ENCODE data around the gene ZBED1.

ZBED1 gene

GRCh38 chrX:2511326-2511725, 10.6 kb upstream of the ZBED1 start:
- TF ChIP-seq POLR2AphosphoS5 (IDR thresholded peaks at IDR 0.05; ENCODE audit: low read depth, low read length) (no peak), SIN3A (IDR thresholded peaks at IDR 0.05; ENCODE audit: borderline replicate concordance, insufficient read depth, low read length) (no peak), TAF1 (IDR thresholded peaks at IDR 0.05; ENCODE audit: borderline replicate concordance, insufficient read depth, low read length) (no peak), FOXP2 (optimal IDR thresholded peaks at IDR 0.05; ENCODE audit: borderline replicate concordance, extremely low read depth, extremely low read length, insufficient read depth) (no peak)
- TF ChIP-seq, protein P1, sequence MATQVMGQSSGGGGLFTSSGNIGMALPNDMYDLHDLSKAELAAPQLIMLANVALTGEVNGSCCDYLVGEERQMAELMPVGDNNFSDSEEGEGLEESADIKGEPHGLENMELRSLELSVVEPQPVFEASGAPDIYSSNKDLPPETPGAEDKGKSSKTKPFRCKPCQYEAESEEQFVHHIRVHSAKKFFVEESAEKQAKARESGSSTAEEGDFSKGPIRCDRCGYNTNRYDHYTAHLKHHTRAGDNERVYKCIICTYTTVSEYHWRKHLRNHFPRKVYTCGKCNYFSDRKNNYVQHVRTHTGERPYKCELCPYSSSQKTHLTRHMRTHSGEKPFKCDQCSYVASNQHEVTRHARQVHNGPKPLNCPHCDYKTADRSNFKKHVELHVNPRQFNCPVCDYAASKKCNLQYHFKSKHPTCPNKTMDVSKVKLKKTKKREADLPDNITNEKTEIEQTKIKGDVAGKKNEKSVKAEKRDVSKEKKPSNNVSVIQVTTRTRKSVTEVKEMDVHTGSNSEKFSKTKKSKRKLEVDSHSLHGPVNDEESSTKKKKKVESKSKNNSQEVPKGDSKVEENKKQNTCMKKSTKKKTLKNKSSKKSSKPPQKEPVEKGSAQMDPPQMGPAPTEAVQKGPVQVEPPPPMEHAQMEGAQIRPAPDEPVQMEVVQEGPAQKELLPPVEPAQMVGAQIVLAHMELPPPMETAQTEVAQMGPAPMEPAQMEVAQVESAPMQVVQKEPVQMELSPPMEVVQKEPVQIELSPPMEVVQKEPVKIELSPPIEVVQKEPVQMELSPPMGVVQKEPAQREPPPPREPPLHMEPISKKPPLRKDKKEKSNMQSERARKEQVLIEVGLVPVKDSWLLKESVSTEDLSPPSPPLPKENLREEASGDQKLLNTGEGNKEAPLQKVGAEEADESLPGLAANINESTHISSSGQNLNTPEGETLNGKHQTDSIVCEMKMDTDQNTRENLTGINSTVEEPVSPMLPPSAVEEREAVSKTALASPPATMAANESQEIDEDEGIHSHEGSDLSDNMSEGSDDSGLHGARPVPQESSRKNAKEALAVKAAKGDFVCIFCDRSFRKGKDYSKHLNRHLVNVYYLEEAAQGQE (IDR thresholded peaks at IDR 0.05; ENCODE audit: insufficient read depth in 1 of 2, low read depth in 2 of 2, low read length in 2 of 2), result no peak

DNA sequence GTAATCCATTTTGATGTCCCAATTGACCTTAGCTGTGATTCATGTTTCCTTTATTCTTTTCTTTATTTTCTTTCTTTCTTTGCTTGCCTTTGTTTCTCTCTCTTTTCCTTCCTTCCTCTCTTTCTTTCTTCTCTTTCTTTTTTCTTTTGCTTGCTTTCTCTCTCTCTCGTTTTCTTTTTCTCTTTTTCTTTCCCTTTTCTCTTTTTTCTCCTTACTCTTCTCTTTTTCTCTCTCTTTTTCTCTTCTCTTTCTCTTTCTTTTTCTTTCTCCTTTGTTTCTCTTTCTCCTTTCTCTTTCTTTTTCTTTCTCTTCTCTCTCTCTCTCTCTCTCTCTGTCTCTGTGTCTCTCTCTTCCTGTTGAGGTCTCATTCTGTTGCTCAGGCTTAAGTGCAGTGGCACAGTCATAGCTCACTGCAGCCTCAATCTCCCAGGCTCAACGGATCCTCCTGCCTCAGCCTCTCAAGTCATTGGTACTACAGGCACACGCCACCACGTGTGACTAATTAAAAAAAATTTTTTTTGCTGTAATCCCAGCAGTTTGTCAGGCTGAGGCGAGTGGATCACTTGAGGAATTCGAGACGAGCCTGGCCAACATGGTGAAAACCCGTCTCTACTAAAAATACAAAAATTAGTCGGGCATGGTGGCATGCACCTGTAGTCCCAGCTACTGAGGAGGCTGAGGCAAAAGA, 8.0 kb upstream of the ZBED1 start:
- TF ChIP-seq FOXP2 (optimal IDR thresholded peaks at IDR 0.05; ENCODE audit: borderline replicate concordance, extremely low read depth, extremely low read length, insufficient read depth), result no peak
- TF ChIP-seq TAF1 (IDR thresholded peaks at IDR 0.05; ENCODE audit: borderline replicate concordance, insufficient read depth, low read length), result no peak
- TF ChIP-seq, protein P1 (IDR thresholded peaks at IDR 0.05; ENCODE audit: insufficient read depth in 1 of 2, low read depth in 2 of 2, low read length in 2 of 2), result no peak
- TF ChIP-seq POLR2AphosphoS5 (IDR thresholded peaks at IDR 0.05; ENCODE audit: low read depth, low read length), result no peak
- TF ChIP-seq SIN3A (IDR thresholded peaks at IDR 0.05; ENCODE audit: borderline replicate concordance, insufficient read depth, low read length), result no peak

GRCh38 chrX:2507904-2508627, 7.3 kb upstream of the ZBED1 start:
- no peak for TF ChIP-seq SIN3A (IDR thresholded peaks at IDR 0.05; ENCODE audit: borderline replicate concordance, insufficient read depth, low read length)
- no peak for TF ChIP-seq POLR2AphosphoS5 (IDR thresholded peaks at IDR 0.05; ENCODE audit: low read depth, low read length)
- TF ChIP-seq, protein P1 (IDR thresholded peaks at IDR 0.05; ENCODE audit: insufficient read depth in 1 of 2, low read depth in 2 of 2, low read length in 2 of 2), result no peak
- no peak for TF ChIP-seq TAF1 (IDR thresholded peaks at IDR 0.05; ENCODE audit: borderline replicate concordance, insufficient read depth, low read length)
- no peak for TF ChIP-seq FOXP2 (optimal IDR thresholded peaks at IDR 0.05; ENCODE audit: borderline replicate concordance, extremely low read depth, extremely low read length, insufficient read depth)

- TF ChIP-seq TAF1 (IDR thresholded peaks at IDR 0.05; ENCODE audit: borderline replicate concordance, insufficient read depth, low read length), result no peak
- TF ChIP-seq POLR2AphosphoS5 (IDR thresholded peaks at IDR 0.05; ENCODE audit: low read depth, low read length), result no peak
- no peak for TF ChIP-seq FOXP2 (optimal IDR thresholded peaks at IDR 0.05; ENCODE audit: borderline replicate concordance, extremely low read depth, extremely low read length, insufficient read depth)
- TF ChIP-seq, protein P1 (IDR thresholded peaks at IDR 0.05; ENCODE audit: insufficient read depth in 1 of 2, low read depth in 2 of 2, low read length in 2 of 2), result no peak
- no peak for TF ChIP-seq SIN3A (IDR thresholded peaks at IDR 0.05; ENCODE audit: borderline replicate concordance, insufficient read depth, low read length)
Measured at GRCh38 chrX:2507196-2507595, 6.4 kb upstream of the ZBED1 start.
